GM19351 (cell line): ENCODE results near the gene SLC22A12.

ENCODE experiments used
- ATAC-seq: cut with Tn5 transposase; IDR thresholded peaks from one replicate; pipeline ENCODE4 v1.9.1; 2021; ENCODE audit warnings: mild to moderate bottlenecking, moderate library complexity; ENCODE audit not compliant: unreplicated experiment

The SLC22A12 gene

GRCh38 chr11:64602466-64603070 is 11.5 kb downstream of the SLC22A12 start:
- ATAC-seq, result no peak

GRCh38 chr11:64603411-64604110 is 12.5 kb downstream of the SLC22A12 start:
- no peak for ATAC-seq

- ATAC-seq, result no peak
Measured at GRCh38 chr11:64604458-64605243, 13.6 kb downstream of the SLC22A12 start.

GRCh38 chr11:64605244-64605560 is 14.2 kb downstream of the SLC22A12 start:
- ATAC-seq, result no peak

- ATAC-seq, result no peak
Measured at GRCh38 chr11:64605656-64606585, 14.9 kb downstream of the SLC22A12 start.

- ATAC-seq, result no peak
Measured at GRCh38 chr11:64606796-64607380, 15.9 kb downstream of the SLC22A12 start.

- ATAC-seq, result no peak
Measured at GRCh38 chr11:64607381-64607985, 16.5 kb downstream of the SLC22A12 start.

- no peak for ATAC-seq
Measured at GRCh38 chr11:64608046-64608445, 17.0 kb downstream of the SLC22A12 start.

GRCh38 chr11:64608636-64609035 is 17.6 kb downstream of the SLC22A12 start:
- no peak for ATAC-seq

- no peak for ATAC-seq
Measured at GRCh38 chr11:64609436-64610047, 18.5 kb downstream of the SLC22A12 start.

- no peak for ATAC-seq
Measured at GRCh38 chr11:64610596-64610995, 19.6 kb downstream of the SLC22A12 start.

- no peak for ATAC-seq
Measured at GRCh38 chr11:64611176-64611575, 20.2 kb downstream of the SLC22A12 start.

GRCh38 chr11:64611869-64612646 is 21.0 kb downstream of the SLC22A12 start:
- ATAC-seq, result no peak

- ATAC-seq, result no peak
Measured at GRCh38 chr11:64613648-64614047, 22.6 kb downstream of the SLC22A12 start.

- ATAC-seq, result no peak
Measured at GRCh38 chr11:64614917-64615316, 23.9 kb downstream of the SLC22A12 start.

GRCh38 chr11:64616817-64617216 is 25.8 kb downstream of the SLC22A12 start:
- ATAC-seq, result no peak

GRCh38 chr11:64619196-64619595 is 28.2 kb downstream of the SLC22A12 start:
- ATAC-seq, result no peak

- ATAC-seq, result no peak
Measured at GRCh38 chr11:64619811-64620380, 28.9 kb downstream of the SLC22A12 start.
